Measurements from ENCODE around the gene POLRMT. TPM values are rescaled to one million over a fixed set of nuclear protein-coding genes. Genes with fewer than 3 reads are reported as not detected.

POLRMT gene
- polyA plus RNA-seq, 1 of the 3 experiments (the other 2 are of a cell fraction) = 38.2 TPM

GRCh38 chr19:623175-623916 is 10.0 kb downstream of the POLRMT start:
- H3K36me3 ChIP-seq (replicated peaks in 1 of 2; ENCODE audit: control insufficient read depth in 1 of 2, insufficient read depth in 2 of 2, low read length in 1 of 2) = peaks cover 0 to 33% of the 10 kb centered on the region in 2 experiments
- H3K4me1 ChIP-seq (ENCODE audit: control insufficient read depth in 1 of 2, insufficient read depth in 2 of 2, low read depth in 1 of 2, low read length in 1 of 2) = no peaks in the 10 kb centered on the region
- no peak for DNase-seq
- H3K9me3 ChIP-seq = no peaks in the 10 kb centered on the region
- TF ChIP-seq YY1 (IDR thresholded peaks at IDR 0.05; ENCODE audit: low read depth) (no peak), PBX3 (IDR thresholded peaks at IDR 0.05) (no peak), GABPA (IDR thresholded peaks at IDR 0.05; ENCODE audit: low read depth) (no peak), IRF3 (IDR thresholded peaks at IDR 0.05; ENCODE audit: low read depth, low read length) (no peak), NFIC (IDR thresholded peaks at IDR 0.05; ENCODE audit: borderline replicate concordance) (no peak), TCF12 (IDR thresholded peaks at IDR 0.05) (no peak), RXRA (IDR thresholded peaks at IDR 0.05; ENCODE audit: borderline replicate concordance, low read depth) (no peak)
- 90% methylated on average over 21 of the region's 44 CpGs for WGBS (ENCODE audit: low lambda C conversion rate)
- no peak overlapping the region for H3K4me2 ChIP-seq
- ChIA-PET CTCF (interaction anchor here (1.2 to 1.4 kb wide), 2 partner anchors 35 to 39 kb away, joined by 3 to 6 read pairs; no protein-coding TSS in a partner anchor), POLR2A (no interaction called here)
- peak overlapping the region in 1 of 2 experiments; percentile 42; a peak in 2 of 4 replicates for H3K27ac ChIP-seq (ENCODE audit: low read depth in 2 of 2, low read length in 1 of 2)
- H4K20me1 ChIP-seq (ENCODE audit: insufficient read depth) = 0 out of 2 replicates have a peak, but pooled peaks cover 7% of the 10 kb centered on the region
- H3K79me2 ChIP-seq (ENCODE audit: insufficient read depth) = peaks cover 4% of the 10 kb centered on the region; the same call in 1 of the 2 replicates
- no peaks in the 10 kb centered on the region for H3K27me3 ChIP-seq (ENCODE audit: insufficient read depth)
- H3K9me2 ChIP-seq = no peaks in the 10 kb centered on the region
- H3F3A ChIP-seq (replicated peaks; ENCODE audit: insufficient read depth) = no peaks in the 10 kb centered on the region
- no peak overlapping the region for H3K9ac ChIP-seq
- no peak overlapping the region for H2AFZ ChIP-seq (ENCODE audit: low read depth)
- H3K4me3 ChIP-seq (ENCODE audit: low read depth in 2 of 2, low read length in 1 of 2) = no peak overlapping the region

GRCh38 chr19:622666-623065 is 10.7 kb downstream of the POLRMT start:
- Histone ChIP-seq H4K20me1 (ENCODE audit: insufficient read depth) (0 out of 2 replicates have a peak, but pooled peaks cover 7% of the 10 kb centered on the region), H3K4me2 (no peak overlapping the region), H3K36me3 (replicated peaks in 1 of 2; ENCODE audit: control insufficient read depth in 1 of 2, insufficient read depth in 2 of 2, low read length in 1 of 2) (peaks cover 0 to 38% of the 10 kb centered on the region in 2 experiments), H2AFZ (ENCODE audit: low read depth) (no peak overlapping the region), H3F3A (replicated peaks; ENCODE audit: insufficient read depth) (no peaks in the 10 kb centered on the region), H3K9ac (no peak overlapping the region), H3K79me2 (ENCODE audit: insufficient read depth) (peaks cover 4% of the 10 kb centered on the region; the same call in 1 of the 2 replicates), H3K4me1 (ENCODE audit: control insufficient read depth in 1 of 2, insufficient read depth in 2 of 2, low read depth in 1 of 2, low read length in 1 of 2) (no peaks in the 10 kb centered on the region), H3K27ac (ENCODE audit: low read depth in 2 of 2, low read length in 1 of 2) (no peak overlapping the region), H3K9me2 (no peaks in the 10 kb centered on the region), H3K27me3 (ENCODE audit: insufficient read depth) (no peaks in the 10 kb centered on the region), H3K9me3 (no peaks in the 10 kb centered on the region), H3K4me3 (ENCODE audit: low read depth in 2 of 2, low read length in 1 of 2) (no peak overlapping the region)
- ChIA-PET CTCF (interaction anchor here (0.8 kb wide), 1 partner anchor 39 kb away, joined by 3 read pairs; no protein-coding TSS in a partner anchor), POLR2A (interaction anchor here (1.0 kb wide), 1 partner anchor 12 kb away, joined by 3 read pairs; no protein-coding TSS in a partner anchor)
- WGBS (ENCODE audit: low lambda C conversion rate) = 98% methylated on average over 21 of the region's 37 CpGs
- DNase-seq = no peak
- no peak for TF ChIP-seq GABPA (IDR thresholded peaks at IDR 0.05; ENCODE audit: low read depth)
- TF ChIP-seq FOXM1 (IDR thresholded peaks at IDR 0.05; ENCODE audit: low read depth) = no peak
- TF ChIP-seq PBX3 (IDR thresholded peaks at IDR 0.05) = no peak
- no peak for TF ChIP-seq GATA2 (CRISPR knock-in tag; IDR thresholded peaks at IDR 0.05)
- TF ChIP-seq RAD21 (IDR thresholded peaks at IDR 0.05; ENCODE audit: low read length) = no peak
- TF ChIP-seq RCOR1 (IDR thresholded peaks at IDR 0.05; ENCODE audit: low read length) = no peak
- no peak for TF ChIP-seq TEAD4 (IDR thresholded peaks at IDR 0.05; ENCODE audit: borderline replicate concordance, insufficient read depth)

Measured in SK-N-SH (cell line).